ENCODE results near the gene IFI44L.

Gene IFI44L

DNA sequence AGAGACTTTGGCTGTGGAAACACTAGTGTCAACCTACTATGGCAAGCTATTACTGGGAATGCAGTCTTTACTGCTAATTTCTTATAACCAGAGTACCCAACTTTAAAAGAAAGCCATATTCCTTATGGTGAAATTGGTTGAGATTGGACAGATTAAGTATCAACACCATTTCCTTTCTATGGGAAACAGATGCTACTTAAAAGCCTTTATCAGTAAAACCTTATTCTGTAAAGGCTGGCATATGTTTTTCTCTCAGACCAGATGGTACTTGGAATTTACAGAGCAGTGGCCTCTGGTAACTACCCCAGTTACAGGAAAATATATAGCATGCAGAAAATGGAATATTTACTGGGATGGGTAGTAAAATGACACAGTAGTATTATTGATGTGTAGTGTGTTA is 48.2 kb downstream of the IFI44L start:
- Histone ChIP-seq H3K27me3 (no peaks in the 10 kb centered on the region), H3K36me3 (no peaks in the 10 kb centered on the region), H3K4me3 (ENCODE audit: low read depth, low read length) (no peak overlapping the region), H3K9me3 (no peaks in the 10 kb centered on the region), H3K4me1 (no peaks in the 10 kb centered on the region)
- no peak for DNase-seq
- TF ChIP-seq, protein P1, sequence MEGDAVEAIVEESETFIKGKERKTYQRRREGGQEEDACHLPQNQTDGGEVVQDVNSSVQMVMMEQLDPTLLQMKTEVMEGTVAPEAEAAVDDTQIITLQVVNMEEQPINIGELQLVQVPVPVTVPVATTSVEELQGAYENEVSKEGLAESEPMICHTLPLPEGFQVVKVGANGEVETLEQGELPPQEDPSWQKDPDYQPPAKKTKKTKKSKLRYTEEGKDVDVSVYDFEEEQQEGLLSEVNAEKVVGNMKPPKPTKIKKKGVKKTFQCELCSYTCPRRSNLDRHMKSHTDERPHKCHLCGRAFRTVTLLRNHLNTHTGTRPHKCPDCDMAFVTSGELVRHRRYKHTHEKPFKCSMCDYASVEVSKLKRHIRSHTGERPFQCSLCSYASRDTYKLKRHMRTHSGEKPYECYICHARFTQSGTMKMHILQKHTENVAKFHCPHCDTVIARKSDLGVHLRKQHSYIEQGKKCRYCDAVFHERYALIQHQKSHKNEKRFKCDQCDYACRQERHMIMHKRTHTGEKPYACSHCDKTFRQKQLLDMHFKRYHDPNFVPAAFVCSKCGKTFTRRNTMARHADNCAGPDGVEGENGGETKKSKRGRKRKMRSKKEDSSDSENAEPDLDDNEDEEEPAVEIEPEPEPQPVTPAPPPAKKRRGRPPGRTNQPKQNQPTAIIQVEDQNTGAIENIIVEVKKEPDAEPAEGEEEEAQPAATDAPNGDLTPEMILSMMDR (IDR thresholded peaks at IDR 0.05; ENCODE audit: low read depth, low read length), result no peak

DNA sequence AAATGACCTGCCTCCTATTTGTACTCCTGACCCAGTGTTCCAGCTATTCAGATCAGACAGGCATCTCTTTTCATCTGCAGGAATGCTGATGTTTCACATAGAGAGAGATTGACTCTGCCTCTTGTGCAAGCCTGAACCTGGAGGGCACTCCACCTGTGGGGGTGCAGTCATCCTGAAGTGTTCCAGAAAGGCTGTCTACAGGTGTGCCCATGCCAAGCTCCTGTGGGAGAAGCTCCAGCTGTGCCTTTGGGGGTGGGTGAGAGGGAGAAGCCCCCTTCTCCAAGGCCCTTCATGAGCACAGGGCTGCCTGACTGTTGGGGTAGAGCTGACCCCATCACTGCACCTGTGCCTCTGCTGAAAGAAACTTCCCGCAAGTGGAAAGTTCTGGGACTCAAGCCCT is 52.2 kb downstream of the IFI44L start:
- TF ChIP-seq, protein P1 (IDR thresholded peaks at IDR 0.05; ENCODE audit: low read depth, low read length), result no peak
- Histone ChIP-seq H3K36me3 (no peaks in the 10 kb centered on the region), H3K9me3 (no peaks in the 10 kb centered on the region), H3K4me3 (ENCODE audit: low read depth, low read length) (no peak overlapping the region), H3K4me1 (no peaks in the 10 kb centered on the region), H3K27me3 (no peaks in the 10 kb centered on the region)
- DNase-seq, result no peak

DNA sequence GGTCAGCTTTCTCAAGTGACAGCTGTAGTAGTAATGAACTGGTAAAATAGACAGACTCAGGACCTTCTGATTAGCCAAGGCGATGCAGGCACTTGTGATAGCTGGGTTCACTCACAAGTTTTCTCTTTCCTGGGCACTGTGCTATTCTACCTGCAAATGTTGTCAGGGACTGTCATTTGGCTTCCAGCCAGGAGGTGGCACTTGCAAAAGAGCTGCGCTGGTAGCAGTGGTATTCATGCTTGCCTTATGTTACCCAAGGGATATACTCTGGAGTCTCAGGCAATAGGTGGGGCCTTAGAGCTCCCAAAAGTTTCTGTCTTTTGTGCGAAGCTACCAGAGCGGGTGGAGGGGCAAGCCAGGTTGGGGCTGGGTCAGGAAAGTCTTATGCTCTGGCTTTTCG is 52.9 kb downstream of the IFI44L start:
- peak; percentile 7 for DNase-seq
- TF ChIP-seq, protein P1 (IDR thresholded peaks at IDR 0.05; ENCODE audit: low read depth, low read length), result no peak

DNA sequence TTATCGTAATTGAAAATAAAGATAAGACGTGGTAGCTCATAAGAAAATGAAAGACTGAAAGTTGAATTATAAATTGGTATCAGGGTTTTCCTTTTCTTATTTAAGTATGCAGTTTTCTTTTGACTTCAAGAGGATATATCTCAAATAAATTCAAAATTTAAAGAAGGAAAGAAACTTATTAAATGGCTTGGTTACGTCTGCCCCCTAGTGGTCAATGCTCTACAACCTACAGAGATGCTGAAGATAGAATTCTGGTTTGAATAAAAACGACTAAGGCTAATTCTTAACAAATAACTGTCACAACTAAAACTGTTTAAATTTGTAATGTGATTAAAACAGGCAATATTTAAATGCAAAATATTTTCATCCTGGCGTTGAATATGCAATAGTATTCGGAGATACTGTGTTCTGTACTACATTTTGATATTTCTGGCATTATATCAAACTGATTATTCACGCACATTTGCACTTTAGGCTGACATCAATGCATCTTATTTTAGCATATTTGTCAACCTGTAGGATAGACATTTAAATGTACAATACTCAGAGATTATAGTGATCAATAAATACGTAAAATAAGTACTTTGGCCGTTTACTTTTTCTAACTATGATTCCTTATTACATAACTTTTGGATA is 56.2 kb downstream of the IFI44L start:
- Histone ChIP-seq H3K9me3 (no peaks in the 10 kb centered on the region), H3K36me3 (no peaks in the 10 kb centered on the region), H3K4me1 (no peaks in the 10 kb centered on the region), H3K4me3 (ENCODE audit: low read depth, low read length) (no peak overlapping the region), H3K27me3 (no peaks in the 10 kb centered on the region)
- DNase-seq, result peak; percentile 24
- TF ChIP-seq, protein P1 (IDR thresholded peaks at IDR 0.05; ENCODE audit: low read depth, low read length), result peak; percentile 60

More for the DNA sequence above, 52.9 kb downstream of the IFI44L start:
- Histone ChIP-seq H3K9me3 (no peaks in the 10 kb centered on the region), H3K36me3 (no peaks in the 10 kb centered on the region), H3K4me3 (ENCODE audit: low read depth, low read length) (no peak overlapping the region), H3K27me3 (no peaks in the 10 kb centered on the region), H3K4me1 (no peaks in the 10 kb centered on the region)

DNA sequence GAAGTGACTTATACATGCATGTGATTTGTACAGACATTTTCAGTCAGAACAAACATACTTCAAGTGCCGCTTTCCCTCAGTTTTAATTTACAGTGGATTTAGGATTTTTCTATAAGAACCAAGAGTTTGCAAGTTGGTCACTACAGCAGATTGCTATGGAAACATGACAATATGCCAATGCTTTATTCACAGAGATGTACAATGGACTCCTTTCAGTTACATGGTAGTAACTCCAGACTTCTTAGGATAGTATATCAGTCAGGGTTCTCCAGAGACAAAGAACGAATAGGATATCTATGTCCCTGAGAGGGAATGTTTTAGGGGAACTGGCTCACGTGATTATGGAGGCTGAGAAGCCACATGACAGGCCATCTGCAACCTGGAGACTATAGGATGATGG is 56.7 kb downstream of the IFI44L start:
- Histone ChIP-seq H3K4me3 (ENCODE audit: low read depth, low read length) (no peak overlapping the region), H3K4me1 (no peaks in the 10 kb centered on the region), H3K27me3 (no peaks in the 10 kb centered on the region), H3K36me3 (no peaks in the 10 kb centered on the region), H3K9me3 (no peaks in the 10 kb centered on the region)
- DNase-seq, result no peak
- TF ChIP-seq, protein P1 (IDR thresholded peaks at IDR 0.05; ENCODE audit: low read depth, low read length), result no peak

DNA sequence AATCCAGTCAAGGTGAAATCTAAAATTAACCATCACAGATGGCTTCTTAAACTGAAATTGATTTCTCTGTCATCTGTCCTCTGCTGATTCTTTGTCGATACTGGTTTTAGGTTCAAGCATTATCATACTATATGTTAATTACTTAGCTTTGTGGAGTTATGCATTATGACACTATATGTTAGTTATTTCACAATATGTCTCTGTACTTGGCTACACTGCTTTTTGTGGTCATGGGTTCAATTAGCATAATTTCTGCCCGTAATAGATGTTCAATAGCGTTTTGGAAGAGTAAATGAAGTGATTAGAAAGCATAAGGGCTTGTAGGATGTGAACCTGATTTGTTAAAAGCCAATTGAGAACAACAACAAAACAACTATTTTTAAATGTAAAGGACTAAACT is 57.5 kb downstream of the IFI44L start:
- TF ChIP-seq, protein P1 (IDR thresholded peaks at IDR 0.05; ENCODE audit: low read depth, low read length), result no peak
- H3K4me3 ChIP-seq (ENCODE audit: low read depth, low read length), result no peak overlapping the region
- no peaks in the 10 kb centered on the region for H3K9me3 ChIP-seq

More for the DNA sequence above, 57.5 kb downstream of the IFI44L start:
- no peak for DNase-seq
- no peaks in the 10 kb centered on the region for H3K27me3 ChIP-seq
- no peaks in the 10 kb centered on the region for H3K36me3 ChIP-seq
- no peaks in the 10 kb centered on the region for H3K4me1 ChIP-seq
